Stimulated activated CD4-positive, alpha-beta T cell treated with anti-CD3 and anti-CD28 coated beads, TNF-alpha, amount 100 ng/mL, for 1 hour (primary cell): Measurements from ENCODE around the gene IL12RB1.
"Not testable (repeated sequence)": the region's sequence is repeated elsewhere in the genome, so short reads cannot be mapped to it uniquely, and the experiment has no call there.

Source experiments
- DNase-seq, 3 donors: peaks; one replicate each; pipeline ENCODE4 v3.0.0-alpha.2; 2020; ENCODE audit warnings: low read depth in 3 of 3, low spot score in 1 of 3

The IL12RB1 gene

DNA sequence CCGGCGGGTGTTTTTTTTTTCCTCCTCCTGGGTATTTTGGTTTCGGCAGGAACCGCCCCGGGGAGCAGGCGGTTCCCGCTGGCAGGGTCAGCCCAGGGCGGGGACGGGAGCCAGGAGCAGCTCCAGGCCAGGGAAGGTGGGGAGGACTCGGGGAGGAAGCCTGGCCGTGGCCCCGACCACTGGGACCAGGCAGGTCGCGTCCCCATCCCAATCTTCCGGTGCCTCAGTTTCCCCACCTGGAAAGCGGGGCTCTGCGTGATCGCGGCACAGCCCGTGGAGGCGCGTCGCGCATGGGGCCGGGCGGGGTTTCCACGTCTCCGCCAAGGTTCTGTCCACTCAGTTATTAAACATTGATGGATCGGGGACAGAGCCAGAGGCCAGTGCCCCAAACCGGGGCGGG, 34.8 kb downstream of the IL12RB1 start:
- DNase-seq: no peak

DNA sequence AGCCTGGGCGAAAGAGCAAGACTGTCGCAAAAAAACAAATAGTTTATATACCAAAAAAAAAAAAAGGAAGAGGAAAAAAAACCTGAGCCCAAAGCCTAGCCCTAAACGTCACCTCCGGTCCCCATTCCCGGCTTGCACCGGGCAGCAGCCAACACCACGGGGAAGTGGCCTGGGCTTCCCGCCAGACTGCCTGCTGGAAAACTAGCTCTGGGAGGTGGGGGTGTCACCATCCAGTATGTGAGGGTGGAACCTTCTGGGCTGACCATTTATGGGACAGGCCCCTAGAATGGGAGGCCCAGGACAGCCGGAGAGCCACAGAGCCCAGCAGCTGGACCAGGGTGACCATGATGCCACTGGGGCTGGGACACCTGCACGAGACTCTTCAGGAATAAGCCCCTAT, 37.3 kb downstream of the IL12RB1 start:
- no peak for DNase-seq

DNA sequence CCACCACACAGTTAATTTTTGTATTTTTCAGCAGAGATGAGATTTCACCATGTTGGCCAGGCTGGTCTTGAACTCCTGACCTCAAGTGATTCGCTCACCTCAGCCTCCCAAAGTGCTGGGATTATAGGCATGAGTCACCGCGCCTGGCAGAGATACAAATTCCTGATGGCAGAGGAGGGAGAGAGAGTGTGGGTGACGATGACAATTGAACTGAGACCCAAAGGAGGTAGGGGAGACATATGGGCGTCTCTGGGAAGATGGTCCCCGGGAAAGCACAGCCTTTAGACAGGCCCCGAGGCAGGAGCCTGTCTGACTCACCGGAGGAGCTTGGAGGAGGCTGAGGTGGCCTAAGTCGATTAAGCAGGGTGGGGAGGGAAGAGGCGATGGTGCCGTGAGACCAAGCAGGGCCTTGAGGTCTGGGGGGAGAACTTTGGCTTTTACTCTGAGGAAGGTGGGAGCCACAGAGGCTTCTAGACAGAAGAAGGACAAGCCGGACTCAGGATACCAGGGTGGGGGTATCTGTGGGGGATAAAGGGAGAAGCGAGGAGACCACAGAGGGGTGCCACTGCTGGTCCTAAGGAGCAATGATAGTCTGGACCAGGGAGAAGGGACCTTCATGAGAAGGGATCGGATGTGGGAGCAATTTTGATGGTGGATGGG, 40.5 kb downstream of the IL12RB1 start:
- DNase-seq: no peak

DNA sequence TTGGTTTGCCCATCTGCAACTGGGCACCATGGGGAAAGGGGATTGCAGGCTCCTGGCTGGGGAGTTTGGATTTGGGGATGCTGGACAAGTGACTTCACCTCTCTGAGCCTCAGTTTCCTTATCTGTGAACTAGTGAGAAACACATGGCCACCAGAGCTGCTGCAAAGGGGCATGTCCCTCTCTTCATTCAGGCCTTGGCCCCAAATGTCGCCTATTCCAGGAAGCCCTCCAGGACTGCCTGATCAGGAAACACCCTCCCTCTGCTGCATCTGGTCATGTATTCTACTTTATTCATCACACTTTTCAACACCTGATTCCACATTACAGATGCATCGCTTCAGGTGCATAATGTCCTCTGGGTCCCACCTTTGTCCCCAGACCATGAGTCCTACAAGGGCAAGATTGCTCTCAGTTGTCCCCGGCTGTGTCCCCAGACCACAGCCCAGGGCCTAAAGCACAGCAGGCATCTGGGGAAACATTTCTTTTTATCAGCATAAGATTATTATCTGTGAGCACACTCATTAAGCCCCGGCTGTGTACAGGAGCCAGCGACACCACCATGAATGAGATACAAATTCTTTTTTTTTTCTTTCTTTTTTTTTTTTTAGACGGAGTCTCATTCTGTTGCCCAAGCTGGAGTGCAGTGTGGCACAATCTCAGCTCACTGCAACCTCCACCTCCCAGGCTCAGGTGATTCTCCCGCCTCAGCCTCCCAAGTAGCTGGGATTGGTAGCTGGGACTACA, 41.3 kb downstream of the IL12RB1 start:
- no peak for DNase-seq

DNA sequence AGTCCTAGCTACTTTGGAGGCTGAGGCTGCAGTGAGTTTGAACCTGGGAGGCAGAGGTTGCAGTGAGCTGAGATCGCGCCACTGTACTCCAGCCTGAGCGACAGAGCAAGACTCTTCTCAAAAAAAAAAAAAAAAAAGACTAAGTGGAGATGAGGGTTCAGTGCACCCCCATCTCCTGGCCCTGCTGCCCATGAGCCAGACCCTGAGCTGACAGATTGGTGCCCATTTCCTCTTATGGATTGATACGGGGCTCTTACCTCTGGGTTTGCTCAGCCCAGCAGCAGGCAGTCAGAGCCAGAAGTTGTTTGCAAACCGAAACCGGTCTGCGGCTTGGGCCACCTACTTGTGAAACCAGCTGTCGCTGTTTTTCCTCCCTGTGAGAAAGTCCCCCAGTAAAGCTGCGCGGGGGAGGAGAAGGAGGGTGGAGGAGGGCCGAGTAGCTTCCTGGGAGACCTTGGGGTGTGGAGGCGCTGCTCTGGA, 41.9 kb downstream of the IL12RB1 start:
- DNase-seq: peak; percentile 62 to 72 (median 69)

DNA sequence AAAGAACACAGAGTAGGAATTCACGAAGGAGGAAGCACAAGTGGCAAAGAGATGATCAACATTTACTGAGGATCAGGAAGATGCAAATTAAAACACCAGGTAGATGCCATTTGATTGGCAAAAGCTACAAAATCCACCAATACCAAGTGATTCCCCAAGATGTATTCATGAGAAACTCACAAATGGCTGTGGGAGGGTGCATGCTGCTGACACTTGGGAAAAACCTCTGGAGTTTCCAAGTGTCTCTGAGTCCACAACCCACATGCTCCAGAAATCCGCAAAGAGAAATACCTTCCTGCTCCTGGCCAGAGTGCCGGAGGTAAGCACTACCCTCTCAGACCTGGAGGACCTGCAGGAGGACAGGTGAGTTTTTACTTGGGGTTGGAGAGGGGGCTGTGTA, 43.1 kb downstream of the IL12RB1 start:
- DNase-seq: no peak

DNA sequence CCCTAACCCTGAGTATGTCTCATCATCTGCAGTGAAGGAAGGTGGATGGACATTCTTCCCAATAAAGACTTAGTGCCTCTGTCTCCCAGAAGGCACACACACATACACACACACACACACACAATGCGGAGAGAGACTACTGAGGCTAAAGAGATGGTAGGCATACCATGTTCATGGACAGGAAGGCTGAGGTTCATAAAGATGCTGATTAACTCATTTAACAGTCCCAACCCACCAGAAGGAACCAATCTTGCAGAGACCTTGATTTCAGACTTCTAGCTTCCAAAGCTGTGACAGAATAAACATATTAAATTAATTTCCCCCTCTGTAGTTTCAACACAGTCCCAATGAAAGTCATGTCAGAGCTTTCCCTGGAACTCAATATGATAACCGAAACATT, 45.7 kb downstream of the IL12RB1 start:
- DNase-seq: no peak

DNA sequence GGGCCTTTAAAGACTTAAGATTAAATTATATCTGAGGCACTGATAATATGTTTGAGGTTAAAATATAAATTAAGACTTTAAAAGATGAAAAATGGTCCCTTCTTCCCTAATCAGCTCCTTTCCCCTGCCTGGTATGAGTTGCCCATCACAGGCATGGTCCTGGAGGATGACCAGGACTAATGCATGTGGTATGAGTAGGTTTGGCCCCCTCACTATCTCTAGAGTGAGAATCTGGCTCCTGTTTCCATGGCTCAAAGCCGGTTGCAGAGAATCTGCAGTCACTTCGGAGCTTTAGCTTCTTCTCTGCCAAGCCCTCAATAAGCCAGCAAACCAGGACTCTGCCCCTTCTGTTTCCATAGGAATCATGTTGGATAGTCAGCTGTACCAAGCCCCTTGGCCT, 54.6 kb downstream of the IL12RB1 start:
- not testable (repeated sequence) for DNase-seq

DNA sequence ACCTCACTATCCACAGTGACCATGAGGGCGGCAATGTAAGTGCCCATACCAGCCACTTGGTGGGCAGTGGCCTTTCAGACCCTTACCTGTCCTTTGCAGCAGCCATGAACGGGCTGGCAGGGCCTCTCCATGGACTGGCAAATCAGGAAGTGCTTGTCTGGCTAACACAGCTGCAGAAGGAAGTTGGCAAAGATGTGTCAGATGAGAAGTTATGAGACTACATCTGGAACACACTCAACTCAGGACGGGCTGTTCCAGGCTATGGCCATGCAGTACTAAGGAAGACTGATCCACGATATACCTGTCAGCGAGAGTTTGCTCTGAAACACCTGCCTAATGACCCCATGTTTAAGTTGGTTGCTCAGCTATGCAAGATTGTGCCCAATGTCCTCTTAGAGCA, 55.3 kb downstream of the IL12RB1 start:
- not testable (repeated sequence) for DNase-seq

DNA sequence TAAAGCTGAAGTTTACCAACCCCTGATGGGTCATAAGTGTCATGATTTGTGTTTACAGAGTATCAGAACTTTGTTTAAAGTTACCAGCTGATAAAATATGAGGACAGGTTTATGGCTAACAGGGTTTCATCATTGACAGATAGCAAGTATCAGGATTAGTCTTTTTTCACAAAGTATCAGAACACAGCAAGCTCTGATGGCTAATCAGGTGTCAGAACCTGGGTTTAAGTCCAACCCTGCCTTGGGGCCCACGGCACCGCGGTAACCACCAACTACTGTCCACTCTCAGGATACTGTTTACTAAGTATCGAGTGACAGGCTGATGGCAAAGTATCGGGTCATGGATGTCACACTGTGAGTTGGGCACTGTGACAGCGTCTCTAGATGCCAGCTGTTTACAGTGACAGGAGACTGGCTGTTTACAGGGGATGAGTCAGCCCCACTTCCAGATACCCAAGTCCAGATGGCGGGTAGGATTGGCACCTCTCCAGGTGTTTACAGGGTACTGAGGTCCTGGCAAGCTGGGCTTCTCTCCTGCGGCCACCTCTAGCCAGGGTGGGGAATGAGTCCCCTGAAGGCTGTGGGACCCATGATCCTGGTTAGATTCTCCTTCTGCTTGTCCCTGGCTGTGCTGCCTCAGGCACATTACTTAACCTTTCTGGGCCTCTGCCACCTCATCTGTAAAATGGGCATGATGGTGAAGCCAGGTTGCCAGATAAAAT, 57.0 kb downstream of the IL12RB1 start:
- no peak for DNase-seq

DNA sequence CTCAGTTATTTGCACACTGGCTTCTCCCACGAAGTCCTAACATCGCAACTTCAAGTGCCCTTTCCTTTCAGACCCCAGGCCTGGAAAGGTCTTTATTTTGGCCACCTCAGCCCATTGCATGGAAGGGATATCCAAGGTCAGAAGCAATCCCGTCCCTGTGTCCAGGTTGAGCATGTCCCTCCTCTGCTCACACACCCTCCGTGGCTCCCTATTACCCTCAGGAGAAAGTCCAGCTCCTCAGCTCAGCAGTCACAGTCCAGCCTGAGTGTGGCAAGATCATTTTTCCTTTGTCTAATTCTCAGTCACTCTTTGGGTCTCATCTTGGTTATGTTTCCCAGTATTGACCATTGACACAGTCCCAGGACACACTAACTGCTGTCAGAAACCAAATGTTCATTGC, 59.6 kb downstream of the IL12RB1 start:
- DNase-seq: no peak

DNA sequence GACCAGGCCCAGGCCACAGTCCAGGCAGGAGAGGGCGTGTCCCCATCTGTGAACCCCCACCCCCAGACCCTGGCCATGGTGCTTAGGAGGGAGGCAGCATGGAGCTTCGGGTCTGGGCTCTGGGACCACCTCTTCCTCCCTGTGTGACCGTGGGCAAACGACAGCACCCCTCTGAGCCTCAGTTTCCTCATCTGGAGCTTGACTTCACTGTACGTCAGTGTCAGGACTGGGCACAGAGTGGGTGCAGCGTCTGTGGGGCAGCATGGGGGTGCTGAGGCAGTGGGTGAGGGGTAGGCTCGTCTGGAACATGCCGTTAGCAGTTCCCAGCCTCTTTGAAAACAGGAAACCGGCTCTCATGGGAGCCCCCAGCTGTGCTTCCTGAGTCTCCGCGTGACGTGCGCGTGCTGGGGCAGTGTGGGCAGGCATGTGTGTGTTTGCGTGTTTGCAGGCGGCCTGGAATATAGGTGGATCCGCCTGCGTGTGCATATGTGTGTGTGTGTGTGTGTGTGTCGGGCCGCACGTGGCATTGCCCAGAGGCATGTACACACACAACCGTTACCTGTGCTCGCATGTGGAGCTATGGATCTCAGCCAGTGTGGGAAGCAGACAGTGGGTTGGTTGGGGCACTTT, 63.0 kb downstream of the IL12RB1 start:
- peak in 1 of 3 donors; percentile 49 for DNase-seq

DNA sequence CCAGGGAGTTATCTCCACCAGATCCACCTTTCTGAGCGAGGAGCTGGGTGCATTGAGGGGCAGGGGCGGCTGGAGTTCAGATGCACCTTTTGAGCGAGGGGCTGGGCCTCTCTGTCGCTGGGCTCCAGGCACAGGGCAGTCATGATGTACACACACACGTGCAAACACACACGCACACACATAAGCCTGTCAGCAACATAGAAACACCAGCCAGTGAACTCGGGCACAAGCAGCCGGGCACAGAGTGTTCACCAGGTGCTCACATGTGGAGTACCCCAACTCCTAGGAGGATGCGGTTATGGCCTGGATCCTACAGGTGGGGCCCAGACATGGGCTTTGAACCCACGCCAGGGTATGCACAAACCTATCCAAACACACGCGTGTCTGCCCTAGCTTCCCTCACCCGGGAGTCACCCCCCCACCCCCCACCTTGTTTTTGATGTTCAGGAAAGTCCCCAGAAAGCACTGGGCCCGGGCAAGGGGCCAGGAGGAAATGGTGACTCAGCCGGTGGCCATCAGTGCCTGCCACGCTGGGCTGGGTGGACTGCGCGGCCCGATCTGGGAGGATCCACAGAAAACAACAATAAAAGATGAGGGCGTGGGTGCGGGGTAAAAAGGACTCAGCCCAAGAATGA, 65.5 kb downstream of the IL12RB1 start:
- peak in 2 of 3 donors; percentile 70 to 73 for DNase-seq

DNA sequence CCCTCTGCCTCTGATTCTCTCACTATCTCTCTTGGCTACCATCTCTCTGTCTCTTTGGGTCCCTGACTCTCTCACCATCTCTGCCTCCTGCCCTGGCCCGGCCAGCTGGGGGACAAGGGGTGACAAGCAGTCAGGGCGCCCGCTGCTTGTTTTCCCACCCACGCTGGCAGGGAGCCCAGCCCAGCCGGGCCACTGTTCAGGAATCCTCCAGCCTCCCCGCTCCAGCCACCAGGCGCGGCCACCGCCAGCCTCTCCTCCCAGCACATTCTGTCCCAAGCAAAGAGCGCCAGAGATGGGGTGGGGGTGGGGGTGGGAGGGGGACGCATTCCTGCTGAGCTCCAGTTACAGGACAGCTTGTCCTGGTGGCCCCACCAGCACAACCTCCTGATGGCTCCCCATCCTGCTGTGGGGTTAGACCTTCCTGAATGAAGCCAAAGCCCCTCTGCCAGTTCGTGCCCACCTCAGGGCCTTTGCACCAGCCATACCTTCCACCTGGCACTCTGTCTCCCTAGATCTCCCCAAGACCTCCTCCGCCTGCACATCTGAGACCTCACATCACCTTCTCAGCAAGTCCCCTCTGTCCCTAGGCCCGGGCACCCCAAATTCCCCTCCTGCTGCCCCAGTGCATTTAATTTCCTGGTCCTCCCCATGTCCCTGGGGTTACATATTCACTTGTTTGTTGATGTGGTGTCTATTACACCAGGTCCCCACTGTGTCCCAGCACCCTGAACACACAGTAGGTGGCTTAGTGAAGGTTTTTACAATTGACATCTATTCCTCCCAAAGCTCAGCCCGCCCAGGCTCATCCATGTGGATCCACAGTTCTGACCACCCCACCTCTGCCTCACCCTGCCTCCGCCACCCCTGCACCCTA, 66.3 kb downstream of the IL12RB1 start:
- no peak for DNase-seq

DNA sequence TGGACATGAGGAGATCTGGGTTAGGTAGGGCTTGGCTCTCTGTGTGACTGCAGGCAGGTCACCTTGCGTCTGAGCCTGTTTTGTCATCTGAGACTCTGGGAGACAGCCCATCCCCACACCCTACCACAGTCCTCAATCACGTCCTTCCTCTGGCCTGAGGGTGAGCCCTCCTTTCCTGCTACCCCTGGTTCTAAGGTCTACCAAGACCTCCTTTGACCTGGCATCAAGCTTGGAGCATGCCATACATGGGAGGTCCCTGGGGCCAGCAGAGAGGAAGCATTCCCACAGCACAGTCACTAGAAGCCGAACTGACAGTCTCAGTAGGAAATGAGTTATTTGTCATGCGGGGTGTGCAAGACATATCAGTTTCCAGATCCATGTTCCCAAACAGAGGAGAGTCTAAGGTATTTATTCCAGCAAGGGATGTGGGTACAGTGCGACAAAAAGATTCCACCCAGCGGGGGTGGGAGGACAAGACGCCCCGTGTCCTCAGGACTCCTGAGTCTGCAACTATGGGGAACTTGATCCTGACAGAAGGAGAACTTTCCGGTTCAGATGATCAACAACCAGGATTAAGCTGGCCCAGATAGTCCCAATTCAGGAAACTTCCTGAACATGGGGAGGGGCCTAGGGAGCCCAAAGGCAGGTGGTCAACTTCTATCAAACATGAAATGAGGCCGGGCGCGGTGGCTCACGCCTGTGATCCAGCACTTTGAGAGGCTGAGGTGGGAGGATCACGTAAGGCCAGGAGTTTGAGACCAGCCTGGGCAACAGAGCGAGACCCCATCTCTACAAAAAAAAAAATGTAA, 69.3 kb downstream of the IL12RB1 start:
- DNase-seq: no peak

DNA sequence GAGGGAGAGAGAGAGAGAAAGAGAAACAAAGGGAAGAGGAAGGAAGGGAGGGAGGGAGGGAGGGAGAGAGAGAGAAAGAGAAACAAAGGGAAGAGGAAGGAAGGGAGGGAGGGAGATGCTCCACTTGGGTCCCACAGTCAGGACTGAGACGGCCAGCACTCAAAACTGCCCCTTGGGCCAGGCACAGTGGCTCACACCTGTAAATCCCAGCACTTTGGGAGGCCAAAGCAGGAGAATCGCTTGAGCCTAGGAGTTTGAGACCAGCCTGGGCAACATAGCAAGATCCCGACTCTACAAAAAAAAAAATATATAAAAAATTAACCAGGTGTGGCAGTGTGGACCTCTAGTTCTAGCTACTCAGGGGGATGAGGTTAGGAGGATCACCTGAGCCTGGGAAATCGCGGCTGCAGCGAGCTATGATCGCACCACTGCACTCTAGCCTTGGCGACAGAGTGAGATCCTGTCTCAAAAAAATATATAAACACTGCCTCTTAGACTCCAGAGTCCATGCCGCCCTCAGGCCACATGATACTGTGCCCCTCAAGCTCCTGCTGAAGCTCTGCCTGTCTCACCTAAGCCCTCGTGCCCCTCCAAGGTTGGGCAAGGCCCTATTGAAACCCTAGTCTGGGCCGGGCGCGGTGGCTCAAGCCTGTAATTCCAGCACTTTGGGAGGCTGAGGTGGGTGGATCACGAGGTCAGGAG, 70.4 kb downstream of the IL12RB1 start:
- no peak for DNase-seq

DNA sequence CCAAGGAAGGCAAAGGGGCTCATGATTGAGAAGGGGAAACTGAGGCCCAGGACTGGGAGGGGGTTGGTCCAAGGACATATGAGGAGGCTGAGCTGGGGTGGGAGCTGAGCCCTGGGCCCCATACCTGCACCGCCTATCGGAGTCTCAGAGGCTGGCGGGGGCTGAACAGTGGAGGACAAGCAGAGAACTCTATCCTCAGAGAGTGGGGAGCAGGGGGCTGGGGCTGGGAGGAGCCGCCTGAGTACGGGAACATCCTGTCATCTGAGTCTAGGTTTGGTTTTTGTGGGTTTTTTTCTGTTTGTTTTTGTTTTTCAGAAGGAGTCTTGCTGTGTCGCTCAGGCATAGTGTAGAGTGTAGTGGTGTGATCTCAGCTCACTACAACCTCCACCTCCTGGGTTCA, 72.5 kb downstream of the IL12RB1 start:
- no peak for DNase-seq

DNA sequence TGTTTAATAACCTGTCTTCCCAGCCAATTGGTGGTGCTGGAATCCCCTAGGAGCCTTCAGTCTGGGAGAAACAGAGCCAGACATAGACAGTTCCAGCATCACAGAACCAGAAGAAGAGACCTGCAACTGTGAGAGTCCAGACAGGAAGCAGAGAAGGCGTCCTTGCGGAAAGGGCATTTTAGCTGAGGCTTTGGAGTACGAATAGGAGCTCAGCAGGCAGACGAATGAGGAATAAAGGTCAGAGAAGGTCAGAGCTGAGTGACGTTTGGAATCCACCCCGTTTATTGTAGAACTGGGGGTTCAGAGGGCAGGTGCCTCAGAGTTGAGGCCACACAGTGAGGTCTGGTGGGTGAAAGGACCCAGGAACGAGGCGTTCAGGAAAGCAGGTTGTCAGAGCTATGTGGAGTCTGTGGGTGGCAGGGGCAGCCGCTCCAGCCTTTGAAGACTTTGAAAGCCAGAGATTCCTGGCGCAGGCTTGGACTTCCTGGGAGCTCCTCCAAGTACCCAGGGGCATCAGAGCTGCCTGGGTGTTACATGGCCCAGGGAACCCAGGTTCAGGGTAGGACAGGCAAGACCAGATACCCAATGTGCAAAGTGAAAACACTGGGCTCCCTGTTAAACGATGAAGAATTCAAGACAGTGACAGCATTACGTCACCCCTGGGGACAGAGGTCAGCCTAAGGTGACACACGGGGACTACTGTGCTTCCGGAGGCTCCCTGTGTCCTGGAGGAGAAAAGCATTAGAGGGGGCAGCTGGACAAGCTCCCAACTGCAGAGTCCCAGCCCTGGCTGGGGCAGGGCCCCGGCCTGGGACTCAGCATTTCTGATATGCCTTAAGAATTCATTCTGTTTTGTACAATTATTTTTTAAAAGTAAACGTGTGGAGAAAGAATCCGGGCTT, 73.3 kb downstream of the IL12RB1 start:
- DNase-seq: no peak
